Peyer's patch (tissue), 4 donors: ENCODE results near the gene RALGPS1.

Experiments
- CTCF ChIP-seq, 6 experiments: fragments of 450-650 bp in 4 of 6; fragments of 200-600 bp in 2 of 6; sonication (generic) in 1 of 6; IDR thresholded peaks; one replicate each; pipeline ENCODE4 v1.5.1; 2017 to 2019; ENCODE audit warnings: antibody characterized with exemption in 6 of 6, mild to moderate bottlenecking in 3 of 6, moderate library complexity in 1 of 6
- POLR2A ChIP-seq, 2 donors: fragments of 450-650 bp; IDR thresholded peaks; one replicate each; pipeline ENCODE4 v1.5.1; 2017; ENCODE audit warnings: antibody characterized with exemption in 2 of 2, mild to moderate bottlenecking in 2 of 2, moderate library complexity in 2 of 2

GRCh38 chr9:127201071-127201541 is 286.5 kb downstream of the RALGPS1 start:
- no peak for TF ChIP-seq POLR2A (IDR thresholded peaks at IDR 0.05)
- no peak for TF ChIP-seq CTCF (IDR thresholded peaks at IDR 0.05)
